ENCODE data around the gene USP17L19. TPM values are rescaled to one million over a fixed set of nuclear protein-coding genes. Genes with fewer than 3 reads are reported as not detected.
"Not testable (repeated sequence)": the region's sequence is repeated elsewhere in the genome, so short reads cannot be mapped to it uniquely, and the experiment has no call there.

USP17L19 gene
- not detected in 2 replicates for total RNA-seq (ENCODE audit: low replicate concordance)

GRCh38 chr4:9253078-9253477, at the start of gene USP17L19:
Gene USP17L19 (plus strand): TSS chr4:9253378. CDS start chr4:9253378, 0 bp downstream.
- H3K4me1 ChIP-seq; H3K4me1 Mint-ChIP-seq; H3K27me3 Mint-ChIP-seq (ENCODE audit: insufficient read depth, low read depth); H2AFZ ChIP-seq (replicated peaks); H4K20me1 ChIP-seq (ENCODE audit: low read depth); H3K79me2 ChIP-seq (ENCODE audit: low read depth); DNase-seq (ENCODE audit: low spot score); H3K4me3 ChIP-seq; H3K9me3 Mint-ChIP-seq; H3K9ac ChIP-seq; H3K4me3 Mint-ChIP-seq; H3F3A ChIP-seq (ENCODE audit: low read depth); H3K36me3 ChIP-seq; H3K27ac ChIP-seq; H3K27me3 ChIP-seq; H3K36me3 Mint-ChIP-seq; H3K27ac Mint-ChIP-seq; H3K9me3 ChIP-seq (ENCODE audit: low read depth); H3K4me2 ChIP-seq: not testable (repeated sequence)

DNA sequence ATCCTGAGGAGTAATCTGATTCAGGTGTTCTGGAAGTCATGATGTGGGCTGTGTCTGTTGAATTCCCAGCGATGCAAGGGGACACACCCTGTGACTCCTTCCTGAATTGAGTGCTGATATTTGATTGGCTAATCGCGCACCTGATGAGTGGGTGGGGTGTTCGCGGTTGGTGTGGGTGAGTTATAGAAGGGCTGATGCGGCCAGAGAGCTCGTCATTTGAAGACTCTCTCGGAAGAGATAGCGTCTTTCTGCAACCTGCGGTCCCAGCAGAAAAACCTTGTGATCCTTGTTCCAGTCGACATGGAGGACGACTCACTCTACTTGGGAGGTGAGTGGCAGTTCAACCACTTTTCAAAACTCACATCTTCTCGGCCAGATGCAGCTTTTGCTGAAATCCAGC, 42.8 kb upstream of the USP17L19 start, which contains the start of gene USP17L10:
USP17L10 (plus strand) TSS at position 301 of the 400 bp plus-strand sequence; CDS start at position 301, 0 bp downstream.
- not testable (repeated sequence) for H3K4me1 ChIP-seq; H3K4me1 Mint-ChIP-seq; H3K9me3 Mint-ChIP-seq; H3K27me3 ChIP-seq; H3K27ac ChIP-seq; H3K27me3 Mint-ChIP-seq (ENCODE audit: insufficient read depth, low read depth); H4K20me1 ChIP-seq (ENCODE audit: low read depth); H3F3A ChIP-seq (ENCODE audit: low read depth); H3K36me3 ChIP-seq; H3K4me3 ChIP-seq; H2AFZ ChIP-seq (replicated peaks); H3K27ac Mint-ChIP-seq; H3K9me3 ChIP-seq (ENCODE audit: low read depth); H3K9ac ChIP-seq; H3K36me3 Mint-ChIP-seq; H3K4me3 Mint-ChIP-seq; H3K79me2 ChIP-seq (ENCODE audit: low read depth); H3K4me2 ChIP-seq; DNase-seq (ENCODE audit: low spot score)

- H3K36me3 Mint-ChIP-seq; H3K4me3 Mint-ChIP-seq; H3F3A ChIP-seq (ENCODE audit: low read depth); H2AFZ ChIP-seq (replicated peaks); H3K4me3 ChIP-seq; DNase-seq (ENCODE audit: low spot score); H3K9me3 Mint-ChIP-seq; H3K27me3 ChIP-seq; H4K20me1 ChIP-seq (ENCODE audit: low read depth); H3K9ac ChIP-seq; H3K9me3 ChIP-seq (ENCODE audit: low read depth); H3K36me3 ChIP-seq; H3K4me1 Mint-ChIP-seq; H3K27ac ChIP-seq; H3K4me2 ChIP-seq; H3K4me1 ChIP-seq; H3K27me3 Mint-ChIP-seq (ENCODE audit: insufficient read depth, low read depth); H3K27ac Mint-ChIP-seq; H3K79me2 ChIP-seq (ENCODE audit: low read depth): not testable (repeated sequence)
Measured at GRCh38 chr4:9214701-9215100, 38.5 kb upstream of the USP17L19 start.

GRCh38 chr4:9215105-9215504, 38.1 kb upstream of the USP17L19 start, which contains the start of gene USP17L11:
Gene USP17L11 (plus strand): TSS chr4:9215405. CDS start chr4:9215405, 0 bp downstream.
- H3K27ac Mint-ChIP-seq; DNase-seq (ENCODE audit: low spot score); H3K79me2 ChIP-seq (ENCODE audit: low read depth); H4K20me1 ChIP-seq (ENCODE audit: low read depth); H3K4me3 Mint-ChIP-seq; H3K27ac ChIP-seq; H3K9me3 ChIP-seq (ENCODE audit: low read depth); H3F3A ChIP-seq (ENCODE audit: low read depth); H2AFZ ChIP-seq (replicated peaks); H3K9ac ChIP-seq; H3K4me3 ChIP-seq; H3K27me3 ChIP-seq; H3K36me3 Mint-ChIP-seq; H3K36me3 ChIP-seq; H3K9me3 Mint-ChIP-seq; H3K27me3 Mint-ChIP-seq (ENCODE audit: insufficient read depth, low read depth); H3K4me1 Mint-ChIP-seq; H3K4me1 ChIP-seq; H3K4me2 ChIP-seq: not testable (repeated sequence)

- not testable (repeated sequence) for H3K4me1 Mint-ChIP-seq; DNase-seq (ENCODE audit: low spot score); H3K9me3 Mint-ChIP-seq; H3K27ac Mint-ChIP-seq; H3F3A ChIP-seq (ENCODE audit: low read depth); H3K79me2 ChIP-seq (ENCODE audit: low read depth); H3K9ac ChIP-seq; H3K9me3 ChIP-seq (ENCODE audit: low read depth); H4K20me1 ChIP-seq (ENCODE audit: low read depth); H3K36me3 Mint-ChIP-seq; H3K4me3 ChIP-seq; H3K4me1 ChIP-seq; H3K36me3 ChIP-seq; H3K4me2 ChIP-seq; H3K27me3 ChIP-seq; H2AFZ ChIP-seq (replicated peaks); H3K27ac ChIP-seq; H3K4me3 Mint-ChIP-seq; H3K27me3 Mint-ChIP-seq (ENCODE audit: insufficient read depth, low read depth)
Measured at GRCh38 chr4:9219852-9220251, 33.3 kb upstream of the USP17L19 start, which contains the start of gene USP17L12. Gene USP17L12 (plus strand): TSS chr4:9220152. CDS start chr4:9220152, 0 bp downstream.

DNA sequence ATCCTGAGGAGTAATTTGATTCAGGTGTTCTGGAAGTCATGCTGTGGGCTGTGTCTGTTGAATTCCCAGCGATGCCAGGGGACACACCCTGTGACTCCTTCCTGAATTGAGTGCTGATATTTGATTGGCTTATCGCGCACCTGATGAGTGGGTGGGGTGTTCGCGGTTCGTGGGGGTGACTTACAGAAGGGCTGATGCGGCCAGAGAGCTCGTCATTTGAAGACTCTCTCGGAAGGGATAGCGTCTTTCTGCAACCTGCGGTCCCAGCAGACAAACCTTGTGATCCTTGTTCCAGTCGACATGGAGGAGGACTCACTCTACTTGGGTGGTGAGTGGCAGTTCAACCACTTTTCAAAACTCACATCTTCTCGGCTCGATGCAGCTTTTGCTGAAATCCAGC, 28.6 kb upstream of the USP17L19 start, which contains the start of gene USP17L13:
USP17L13 (plus strand) TSS at position 301 of the 400 bp plus-strand sequence; CDS start at position 301, 0 bp downstream.
- not testable (repeated sequence) for H3K27ac ChIP-seq; H3K27me3 ChIP-seq; DNase-seq (ENCODE audit: low spot score); H3K79me2 ChIP-seq (ENCODE audit: low read depth); H3K4me3 ChIP-seq; H3K4me1 ChIP-seq; H3K27ac Mint-ChIP-seq; H3K9me3 Mint-ChIP-seq; H3K36me3 Mint-ChIP-seq; H2AFZ ChIP-seq (replicated peaks); H3K27me3 Mint-ChIP-seq (ENCODE audit: insufficient read depth, low read depth); H3K9ac ChIP-seq; H3K9me3 ChIP-seq (ENCODE audit: low read depth); H3K4me1 Mint-ChIP-seq; H3K36me3 ChIP-seq; H3K4me3 Mint-ChIP-seq; H4K20me1 ChIP-seq (ENCODE audit: low read depth); H3F3A ChIP-seq (ENCODE audit: low read depth); H3K4me2 ChIP-seq

- H3K27ac Mint-ChIP-seq; DNase-seq (ENCODE audit: low spot score); H3K27me3 Mint-ChIP-seq (ENCODE audit: insufficient read depth, low read depth); H3K27me3 ChIP-seq; H3K4me2 ChIP-seq; H2AFZ ChIP-seq (replicated peaks); H3K4me3 ChIP-seq; H3K4me1 Mint-ChIP-seq; H3K4me3 Mint-ChIP-seq; H3F3A ChIP-seq (ENCODE audit: low read depth); H3K36me3 Mint-ChIP-seq; H3K9ac ChIP-seq; H3K79me2 ChIP-seq (ENCODE audit: low read depth); H3K4me1 ChIP-seq; H3K9me3 ChIP-seq (ENCODE audit: low read depth); H3K36me3 ChIP-seq; H3K27ac ChIP-seq; H4K20me1 ChIP-seq (ENCODE audit: low read depth); H3K9me3 Mint-ChIP-seq: not testable (repeated sequence)
Measured at GRCh38 chr4:9230249-9230648, 22.9 kb upstream of the USP17L19 start.

- not testable (repeated sequence) for H3K27me3 Mint-ChIP-seq (ENCODE audit: insufficient read depth, low read depth); H3K27ac ChIP-seq; H3K27ac Mint-ChIP-seq; H3K27me3 ChIP-seq; H3K9me3 ChIP-seq (ENCODE audit: low read depth); H3K36me3 ChIP-seq; H3K4me3 Mint-ChIP-seq; H3K4me3 ChIP-seq; H3K9me3 Mint-ChIP-seq; H2AFZ ChIP-seq (replicated peaks); H3K9ac ChIP-seq; H3F3A ChIP-seq (ENCODE audit: low read depth); H3K36me3 Mint-ChIP-seq; H3K4me1 Mint-ChIP-seq; H3K4me1 ChIP-seq; H4K20me1 ChIP-seq (ENCODE audit: low read depth); H3K4me2 ChIP-seq; H3K79me2 ChIP-seq (ENCODE audit: low read depth); DNase-seq (ENCODE audit: low spot score)
Measured at GRCh38 chr4:9234085-9234484, 19.1 kb upstream of the USP17L19 start, which contains the start of gene USP17L15. Gene USP17L15 (plus strand): TSS chr4:9234385. CDS start chr4:9234385, 0 bp downstream.

Measured in neural progenitor cell (in vitro differentiated cells).